GM21576 (cell line): Measurements from ENCODE around the gene RNU1-4.
"Not testable (repeated sequence)": the region's sequence is repeated elsewhere in the genome, so short reads cannot be mapped to it uniquely, and the experiment has no call there.

ENCODE experiments used
- ATAC-seq: cut with Tn5 transposase; IDR thresholded peaks from one replicate; pipeline ENCODE4 v1.9.1; 2021; ENCODE audit warnings: mild to moderate bottlenecking, moderate library complexity; ENCODE audit not compliant: unreplicated experiment

Gene RNU1-4

GRCh38 chr1:16740047-16740964, at the start of gene RNU1-4:
TSS of gene RNU1-4 (plus strand) at chr1:16740516.
- ATAC-seq: peak; percentile 95

- ATAC-seq: not testable (repeated sequence)
Observed at GRCh38 chr1:16690971-16691682, 49.2 kb upstream of the RNU1-4 start.

GRCh38 chr1:16692283-16692682, 48.0 kb upstream of the RNU1-4 start:
- not testable (repeated sequence) for ATAC-seq

- ATAC-seq: not testable (repeated sequence)
Observed at GRCh38 chr1:16692717-16693448, 47.4 kb upstream of the RNU1-4 start.

GRCh38 chr1:16693449-16694307, 46.6 kb upstream of the RNU1-4 start:
- not testable (repeated sequence) for ATAC-seq

DNA sequence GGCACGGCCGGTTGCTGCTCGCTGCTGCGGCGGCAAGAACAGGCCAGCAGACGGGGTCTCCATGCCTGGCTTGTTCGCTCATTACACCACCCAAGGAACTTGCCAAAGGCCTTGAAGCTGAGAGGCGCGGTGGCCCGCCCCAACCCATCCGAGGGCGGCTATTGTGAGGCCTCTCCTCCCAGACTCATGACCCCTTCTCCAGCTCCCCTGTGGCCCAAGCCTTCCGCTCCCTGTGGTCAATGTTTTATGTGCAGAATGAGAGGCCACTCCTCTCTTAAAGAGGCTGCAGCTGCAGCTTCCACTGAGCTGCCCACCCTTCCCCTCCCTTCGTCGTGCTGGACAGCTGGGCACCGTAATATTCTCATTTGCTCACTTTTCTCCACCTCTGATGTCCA, 46.0 kb upstream of the RNU1-4 start:
- ATAC-seq: not testable (repeated sequence)

- not testable (repeated sequence) for ATAC-seq
Observed at GRCh38 chr1:16696507-16697150, 43.7 kb upstream of the RNU1-4 start.

GRCh38 chr1:16697152-16697551, 43.2 kb upstream of the RNU1-4 start:
- not testable (repeated sequence) for ATAC-seq

- ATAC-seq: not testable (repeated sequence)
Observed at GRCh38 chr1:16699440-16699839, 40.9 kb upstream of the RNU1-4 start.

GRCh38 chr1:16700138-16700895, 40.0 kb upstream of the RNU1-4 start:
- ATAC-seq: not testable (repeated sequence)

GRCh38 chr1:16701189-16701588, 39.1 kb upstream of the RNU1-4 start:
- not testable (repeated sequence) for ATAC-seq

DNA sequence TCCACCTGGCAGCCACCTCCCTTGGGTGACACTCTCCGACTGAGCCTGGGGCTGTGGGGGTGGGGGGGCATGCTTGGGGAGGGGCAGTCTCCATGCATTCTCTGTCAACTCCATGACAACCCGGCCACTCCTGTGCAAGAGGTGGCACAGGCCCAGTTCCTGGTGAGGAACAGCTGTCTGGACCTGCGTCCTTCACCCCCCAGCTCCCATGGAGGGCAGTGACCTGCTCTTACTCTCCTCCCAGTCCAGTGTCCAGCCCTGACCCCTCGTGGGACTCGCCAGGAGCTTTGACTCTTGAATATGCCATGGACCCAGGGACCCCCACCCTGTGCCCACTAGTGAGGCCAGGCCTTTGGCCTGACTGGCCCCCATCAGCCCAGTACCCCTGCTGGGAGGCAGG, 38.0 kb upstream of the RNU1-4 start:
- ATAC-seq: not testable (repeated sequence)

- ATAC-seq: not testable (repeated sequence)
Observed at GRCh38 chr1:16703141-16703540, 37.2 kb upstream of the RNU1-4 start.

- ATAC-seq: not testable (repeated sequence)
Observed at GRCh38 chr1:16703602-16704001, 36.7 kb upstream of the RNU1-4 start.

GRCh38 chr1:16704076-16704475, 36.2 kb upstream of the RNU1-4 start:
- ATAC-seq: not testable (repeated sequence)

DNA sequence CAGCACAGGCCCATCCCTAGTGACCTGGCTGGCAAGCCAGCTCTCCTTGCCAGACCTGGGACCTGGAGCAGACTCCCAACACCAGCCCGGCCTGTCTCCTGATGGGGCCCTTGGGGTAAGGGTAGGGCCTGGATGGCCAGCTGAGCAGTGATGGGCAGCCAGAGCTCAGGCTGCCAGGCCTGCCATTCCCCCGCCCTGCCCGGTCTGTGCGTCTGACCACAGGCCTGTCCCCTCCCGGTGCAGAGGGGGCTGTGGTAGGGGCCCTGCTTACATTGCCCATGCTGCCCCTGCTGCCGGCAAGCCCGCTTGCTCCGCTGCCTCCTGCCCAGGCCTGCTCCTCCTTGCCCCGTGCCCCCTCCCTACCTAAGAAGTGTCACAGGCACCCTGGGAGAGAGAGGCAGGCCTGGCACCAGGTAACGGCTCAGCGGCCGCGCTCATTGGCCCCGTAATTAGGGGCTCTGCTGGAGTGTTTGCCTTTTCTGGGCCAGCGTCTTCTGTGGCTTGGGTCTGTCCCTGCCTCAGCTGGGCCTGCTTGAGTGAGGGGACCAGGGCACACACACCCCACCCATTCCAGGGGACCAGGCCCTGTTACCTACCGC, 35.7 kb upstream of the RNU1-4 start:
- not testable (repeated sequence) for ATAC-seq

GRCh38 chr1:16706302-16706701, 34.0 kb upstream of the RNU1-4 start:
- ATAC-seq: not testable (repeated sequence)
